Lower leg skin (tissue), 3 donors: ENCODE measurements around the gene STUB1.

Experiments used
- POLR2A ChIP-seq, 2 donors: fragments of 450-650 bp; IDR thresholded peaks; one replicate each; pipeline ENCODE4 v1.6.1; 2016 to 2017; ENCODE audit warnings: antibody characterized with exemption in 2 of 2, mild to moderate bottlenecking in 1 of 2, moderate library complexity in 1 of 2
- TF ChIP-seq, protein P1 (sequence below), 3 donors: fragments of 450-650 bp; IDR thresholded peaks; one replicate each; pipeline ENCODE4 v1.5.1; 2016; ENCODE audit warnings: antibody characterized with exemption in 3 of 3, mild to moderate bottlenecking in 3 of 3, moderate library complexity in 2 of 3

DNA sequence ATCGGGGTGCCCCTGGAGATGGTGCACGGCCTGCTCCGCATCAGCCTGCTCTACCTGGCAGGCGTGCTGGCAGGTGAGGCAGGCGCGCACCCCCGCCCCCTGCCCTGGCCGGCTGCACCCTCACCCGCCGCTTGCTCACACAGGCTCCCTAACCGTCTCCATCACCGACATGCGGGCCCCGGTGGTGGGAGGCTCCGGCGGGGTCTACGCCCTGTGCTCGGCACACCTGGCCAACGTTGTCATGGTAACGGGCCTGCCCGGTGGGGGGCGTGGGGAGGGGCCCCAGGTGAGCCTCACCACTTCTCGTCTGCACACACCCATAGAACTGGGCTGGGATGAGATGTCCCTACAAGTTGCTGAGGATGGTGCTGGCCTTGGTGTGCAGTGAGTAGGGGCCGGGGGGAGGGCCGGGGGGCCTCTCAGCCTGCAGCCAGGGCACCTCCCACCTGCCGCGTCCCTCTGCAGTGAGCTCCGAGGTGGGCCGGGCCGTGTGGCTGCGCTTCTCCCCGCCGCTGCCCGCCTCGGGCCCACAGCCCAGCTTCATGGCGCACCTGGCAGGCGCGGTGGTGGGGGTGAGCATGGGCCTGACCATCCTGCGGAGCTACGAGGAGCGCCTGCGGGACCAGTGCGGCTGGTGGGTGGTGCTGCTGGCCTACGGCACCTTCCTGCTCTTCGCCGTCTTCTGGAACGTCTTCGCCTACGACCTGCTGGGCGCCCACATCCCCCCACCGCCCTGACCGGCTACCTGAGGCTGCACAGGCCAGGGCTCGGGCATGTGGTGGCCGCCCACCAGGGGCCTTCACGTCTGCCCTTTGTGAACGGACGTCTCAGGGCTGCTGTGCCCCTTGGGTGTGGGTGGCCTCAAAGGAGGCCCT lies 2.7 kb upstream of the STUB1 start:
- TF ChIP-seq, protein P1, sequence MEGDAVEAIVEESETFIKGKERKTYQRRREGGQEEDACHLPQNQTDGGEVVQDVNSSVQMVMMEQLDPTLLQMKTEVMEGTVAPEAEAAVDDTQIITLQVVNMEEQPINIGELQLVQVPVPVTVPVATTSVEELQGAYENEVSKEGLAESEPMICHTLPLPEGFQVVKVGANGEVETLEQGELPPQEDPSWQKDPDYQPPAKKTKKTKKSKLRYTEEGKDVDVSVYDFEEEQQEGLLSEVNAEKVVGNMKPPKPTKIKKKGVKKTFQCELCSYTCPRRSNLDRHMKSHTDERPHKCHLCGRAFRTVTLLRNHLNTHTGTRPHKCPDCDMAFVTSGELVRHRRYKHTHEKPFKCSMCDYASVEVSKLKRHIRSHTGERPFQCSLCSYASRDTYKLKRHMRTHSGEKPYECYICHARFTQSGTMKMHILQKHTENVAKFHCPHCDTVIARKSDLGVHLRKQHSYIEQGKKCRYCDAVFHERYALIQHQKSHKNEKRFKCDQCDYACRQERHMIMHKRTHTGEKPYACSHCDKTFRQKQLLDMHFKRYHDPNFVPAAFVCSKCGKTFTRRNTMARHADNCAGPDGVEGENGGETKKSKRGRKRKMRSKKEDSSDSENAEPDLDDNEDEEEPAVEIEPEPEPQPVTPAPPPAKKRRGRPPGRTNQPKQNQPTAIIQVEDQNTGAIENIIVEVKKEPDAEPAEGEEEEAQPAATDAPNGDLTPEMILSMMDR (IDR thresholded peaks at IDR 0.05): no peak
- TF ChIP-seq POLR2A (IDR thresholded peaks at IDR 0.05): no peak
